ENCODE data around the gene RFTN1.

GRCh38 chr3:16486951-16487480 lies 26.5 kb downstream of the RFTN1 start:
- TF ChIP-seq RXRA (IDR thresholded peaks at IDR 0.05; ENCODE audit: insufficient read depth, low read depth, low read length) (no peak), RAD21 (IDR thresholded peaks at IDR 0.05 in 1 of 2, conservative IDR thresholded peaks at IDR 0.05 in 1 of 2; ENCODE audit: low read depth in 2 of 2, low read length in 2 of 2) (no peak), RFX5 (IDR thresholded peaks at IDR 0.05; ENCODE audit: borderline replicate concordance, low read depth, low read length) (no peak)

All from H1 (cell line).